Gastroesophageal sphincter (tissue), 4 donors: ENCODE results near the gene GSC2. TPM values are rescaled to one million over a fixed set of nuclear protein-coding genes. Genes with fewer than 3 reads are reported as not detected.

Experiments
- ATAC-seq: fragments of 150-250 bp; one replicate; pipeline ENCODE4 v1.9.1; 2016; ENCODE audit warnings: mild to moderate bottlenecking, moderate library complexity
- H3K27ac ChIP-seq, 4 donors: fragments of 200-600 bp; sonication (generic) in 3 of 4; 1 replicate in 3 of 4; 2 replicates in 1 of 4; pipeline ENCODE4 v1.5.1; 2016 to 2019
- H3K27me3 ChIP-seq: fragments of 200-600 bp; sonication (generic); one replicate; pipeline ENCODE4 v1.5.1; 2019
- H3K36me3 ChIP-seq, 2 donors: fragments of 200-600 bp; sonication (generic); one replicate each; pipeline ENCODE4 v1.5.1; 2019; ENCODE audit warnings: control low read depth in 1 of 2
- H3K4me1 ChIP-seq, 3 donors: fragments of 200-600 bp; sonication (generic); 1 replicate in 2 of 3; 2 replicates in 1 of 3; pipeline ENCODE4 v1.5.1; 2016 to 2019; ENCODE audit warnings: control low read depth in 2 of 3
- H3K4me3 ChIP-seq, 2 donors: fragments of 200-600 bp; sonication (generic); one replicate each; pipeline ENCODE4 v1.5.1; 2019; ENCODE audit warnings: mild to moderate bottlenecking in 1 of 2, moderate library complexity in 1 of 2
- H3K9me3 ChIP-seq, 3 donors: fragments of 200-600 bp; sonication (generic); one replicate each; pipeline ENCODE4 v1.5.1; 2017 to 2019; ENCODE audit warnings: control low read depth in 2 of 3
- CTCF ChIP-seq, 4 experiments: fragments of 200-600 bp in 2 of 4; fragments of 450-650 bp in 2 of 4; sonication (generic) in 1 of 4; IDR thresholded peaks; one replicate each; pipeline ENCODE4 v1.5.1; 2017 to 2019; ENCODE audit warnings: antibody characterized with exemption in 4 of 4, mild to moderate bottlenecking in 2 of 4, moderate library complexity in 2 of 4
- EP300 ChIP-seq: sonication (generic); formaldehyde crosslinking; IDR thresholded peaks from one replicate; pipeline ENCODE4 v1.6.1; 2017; ENCODE audit warnings: antibody characterized with exemption, mild to moderate bottlenecking
- POLR2A ChIP-seq, 2 donors: fragments of 450-650 bp; IDR thresholded peaks; one replicate each; pipeline ENCODE4 v1.6.1; 2017; ENCODE audit warnings: antibody characterized with exemption in 2 of 2, mild to moderate bottlenecking in 2 of 2, moderate library complexity in 1 of 2
- POLR2AphosphoS5 ChIP-seq: sonication (generic); formaldehyde crosslinking; IDR thresholded peaks from one replicate; pipeline ENCODE4 v1.6.1; 2017; ENCODE audit warnings: antibody characterized with exemption
- WGBS, 2 donors: methylation state at CpG; one replicate each; pipeline ENCODE4 v1.1.5; 2018; ENCODE audit warnings: low coverage in 1 of 2; 5-methylcytosine and 5-hydroxymethylcytosine counted together
- total RNA-seq, 4 donors: library from RNA; depleted of rRNA; stranded (reverse); fragments of >200 nt; gene quantifications; one replicate each; pipeline ENCODE4 v1.1.0, GENCODE V29; 2016

GSC2 gene
- total RNA-seq, 4 donors from 2014 or later: not detected

DNA sequence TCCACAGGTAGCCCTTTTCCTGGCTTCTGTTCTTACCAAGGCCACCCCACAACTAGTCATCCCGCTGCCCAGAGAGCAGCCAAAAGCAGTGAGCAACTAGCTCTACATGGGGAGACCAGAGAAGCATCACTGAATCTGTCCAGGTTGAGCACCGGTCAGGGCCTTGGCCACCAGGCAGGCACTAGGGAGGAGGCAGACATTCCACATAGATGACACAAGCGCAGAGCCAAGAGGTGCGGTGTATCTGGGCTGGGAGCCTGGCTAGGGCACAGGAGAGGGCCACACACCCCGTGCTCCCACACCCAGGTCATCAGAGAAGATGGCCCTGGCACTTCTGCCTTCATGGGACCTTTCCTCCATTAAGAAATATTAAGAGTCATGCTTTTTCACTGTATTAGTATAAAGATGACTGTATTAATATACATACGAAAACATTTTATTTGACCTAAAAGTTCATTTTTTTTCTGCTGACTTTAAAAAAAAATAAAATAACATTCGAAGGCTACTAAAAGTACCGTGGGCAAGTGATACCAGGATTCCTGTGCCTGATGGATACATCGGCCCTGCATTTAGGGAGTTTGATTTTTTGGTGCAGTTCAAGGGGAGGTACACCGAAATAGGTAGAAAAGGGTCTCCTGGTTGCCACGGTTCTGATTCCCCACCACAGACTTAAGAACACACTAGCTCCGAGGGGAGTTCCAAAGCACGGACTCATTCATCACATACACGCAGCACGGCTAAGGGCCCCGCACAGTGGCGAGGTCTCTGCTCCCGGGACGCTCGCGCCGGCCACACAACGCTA is 29.1 kb downstream of the GSC2 start:
- H3K9me3 ChIP-seq: no peaks in the 10 kb centered on the region
- no peaks in the 10 kb centered on the region for H3K27me3 ChIP-seq
- H3K27ac ChIP-seq: peak overlapping the region; percentile 77 to 97 (median 92)
- 17 to 29% methylated on average over 6 to 8 of the region's 23 CpGs for WGBS, 2 donors
- no peaks in the 10 kb centered on the region for H3K36me3 ChIP-seq
- TF ChIP-seq POLR2AphosphoS5 (no peak), CTCF (IDR thresholded peaks at IDR 0.05) (no peak), POLR2A (IDR thresholded peaks at IDR 0.05) (no peak), EP300 (no peak)
- peaks cover 0 to 65% (median 28%) of the 10 kb centered on the region in 3 donors for H3K4me1 ChIP-seq
- no peak for ATAC-seq
- H3K4me3 ChIP-seq: peak overlapping the region; percentile 70 to 87

DNA sequence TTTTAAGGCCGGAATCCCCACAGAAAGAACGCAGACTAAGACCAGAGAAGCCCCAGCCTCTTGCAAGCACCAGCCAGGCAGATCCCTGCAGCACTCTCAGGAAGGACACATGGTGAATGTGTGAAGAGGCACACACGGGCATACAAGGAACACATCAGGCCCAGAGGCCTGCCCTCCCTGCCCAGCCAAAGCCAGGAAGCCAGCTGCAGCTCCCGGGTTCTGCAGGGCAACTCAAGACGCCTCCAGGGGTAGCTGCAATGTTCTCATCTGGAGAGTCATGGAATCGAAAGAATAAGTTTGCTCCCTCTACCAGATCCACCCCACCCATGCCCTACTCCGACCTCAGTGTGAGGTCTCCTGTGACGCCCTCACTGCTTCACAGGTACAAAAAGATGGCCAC is 30.1 kb downstream of the GSC2 start:
- Histone ChIP-seq H3K27ac (peak overlapping the region in 2 of 4 donors; percentile 90 to 97), H3K9me3 (no peaks in the 10 kb centered on the region), H3K36me3 (no peaks in the 10 kb centered on the region), H3K4me3 (no peak overlapping the region), H3K27me3 (no peaks in the 10 kb centered on the region), H3K4me1 (peaks cover 0 to 75% (median 28%) of the 10 kb centered on the region in 3 donors)
- 60% methylated on average over 1 of the region's 8 CpGs; no CpG with 5 or more reads in 1 of the 2 donors for WGBS, 2 donors
- TF ChIP-seq POLR2A (IDR thresholded peaks at IDR 0.05) (no peak), CTCF (IDR thresholded peaks at IDR 0.05) (no peak), EP300 (no peak), POLR2AphosphoS5 (no peak)
- no peak for ATAC-seq

DNA sequence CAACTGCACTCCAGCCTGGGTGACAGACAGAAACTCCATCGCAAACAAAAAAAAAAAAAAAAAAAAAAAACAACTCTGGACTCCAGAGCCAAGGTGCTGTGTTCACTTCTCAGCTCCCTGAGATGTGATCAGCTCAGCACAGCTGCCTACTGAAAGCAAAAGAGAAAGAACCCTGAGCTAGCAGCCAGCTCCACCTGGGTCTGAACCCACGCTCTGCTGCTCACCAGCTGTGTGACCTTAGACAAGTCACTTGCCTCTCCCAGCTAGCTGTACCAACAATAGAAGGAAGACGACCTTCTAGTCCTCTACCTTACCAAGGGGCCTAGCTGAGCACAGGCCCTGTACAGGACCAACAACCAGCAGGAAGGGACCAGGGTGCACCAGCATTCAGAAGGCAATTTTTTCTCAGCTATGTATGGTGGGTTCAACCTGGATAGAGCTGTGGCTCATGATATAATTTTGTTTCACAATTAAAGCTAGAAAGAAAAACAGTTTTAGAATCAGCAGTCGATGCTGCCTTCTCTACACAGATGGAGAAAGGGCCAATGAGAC is 31.7 kb downstream of the GSC2 start:
- Histone ChIP-seq H3K36me3 (no peaks in the 10 kb centered on the region), H3K4me3 (no peak overlapping the region), H3K4me1 (peaks cover 0 to 81% (median 32%) of the 10 kb centered on the region in 3 donors), H3K9me3 (no peaks in the 10 kb centered on the region), H3K27me3 (no peaks in the 10 kb centered on the region), H3K27ac (no peak overlapping the region)
- 81 to 100% methylated on average over 2 to 3 of the region's 4 CpGs for WGBS, 2 donors
- TF ChIP-seq EP300: no peak
- no peak for TF ChIP-seq POLR2A (IDR thresholded peaks at IDR 0.05)
- TF ChIP-seq CTCF (IDR thresholded peaks at IDR 0.05): no peak
- no peak for TF ChIP-seq POLR2AphosphoS5
- no peak for ATAC-seq

DNA sequence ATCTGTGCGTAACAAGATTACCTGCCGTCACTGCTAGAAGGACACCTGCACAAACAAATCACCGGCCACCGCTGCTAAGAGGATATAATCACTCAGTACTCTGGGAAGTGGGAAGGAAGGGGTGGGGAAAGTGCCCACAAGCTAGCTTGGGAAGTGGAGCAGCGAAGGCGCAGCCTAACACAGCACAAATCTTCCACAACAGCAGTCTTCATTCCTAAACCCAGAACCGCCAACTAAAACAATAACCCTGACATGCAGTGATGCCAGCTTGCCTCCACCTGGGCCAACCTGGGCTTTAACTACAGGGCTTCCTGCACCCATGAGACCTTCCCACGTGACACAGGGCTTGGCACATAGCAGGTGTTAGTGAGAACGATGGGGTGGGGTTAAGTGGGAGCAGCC is 33.0 kb downstream of the GSC2 start:
- Histone ChIP-seq H3K4me3 (no peak overlapping the region), H3K9me3 (no peaks in the 10 kb centered on the region), H3K36me3 (no peaks in the 10 kb centered on the region), H3K4me1 (peaks cover 0 to 85% (median 27%) of the 10 kb centered on the region in 3 donors), H3K27ac (no peak overlapping the region), H3K27me3 (no peaks in the 10 kb centered on the region)
- TF ChIP-seq POLR2A (IDR thresholded peaks at IDR 0.05) (no peak), CTCF (IDR thresholded peaks at IDR 0.05) (no peak), POLR2AphosphoS5 (no peak), EP300 (no peak)
- ATAC-seq: no peak
- WGBS, 2 donors: 76% methylated on average over 3 of the region's 9 CpGs; no CpG with 5 or more reads in 1 of the 2 donors
